RKO (cell line): ENCODE measurements around the gene CWC22.
"Not testable (repeated sequence)": the region's sequence is repeated elsewhere in the genome, so short reads cannot be mapped to it uniquely, and the experiment has no call there.

Experiments
- DNase-seq: peaks from one replicate; pipeline ENCODE4 v3.0.0-alpha.2; 2016; ENCODE audit warnings: low spot score

CWC22 gene

GRCh38 chr2:179950391-179950790 lies 56.7 kb downstream of the CWC22 start:
- DNase-seq, result no peak

- DNase-seq, result no peak
Measured at GRCh38 chr2:179949438-179949837, 57.7 kb downstream of the CWC22 start.

- DNase-seq, result no peak
Measured at GRCh38 chr2:179948058-179948457, 59.0 kb downstream of the CWC22 start.

GRCh38 chr2:179946810-179947615 lies 60.1 kb downstream of the CWC22 start:
- no peak for DNase-seq

GRCh38 chr2:179946346-179946745 lies 60.8 kb downstream of the CWC22 start:
- no peak for DNase-seq

- no peak for DNase-seq
Measured at GRCh38 chr2:179939259-179939658, 67.8 kb downstream of the CWC22 start.

- no peak for DNase-seq
Measured at GRCh38 chr2:179938026-179938425, 69.1 kb downstream of the CWC22 start.

GRCh38 chr2:179936654-179937053 lies 70.4 kb downstream of the CWC22 start:
- peak; percentile 33 for DNase-seq

GRCh38 chr2:179936141-179936540 lies 71.0 kb downstream of the CWC22 start:
- no peak for DNase-seq

- no peak for DNase-seq
Measured at GRCh38 chr2:179932786-179933185, 74.3 kb downstream of the CWC22 start.

- no peak for DNase-seq
Measured at GRCh38 chr2:179931502-179931901, 75.6 kb downstream of the CWC22 start.

GRCh38 chr2:179929997-179930396 lies 77.1 kb downstream of the CWC22 start:
- DNase-seq, result not testable (repeated sequence)

- no peak for DNase-seq
Measured at GRCh38 chr2:179927041-179927440, 80.1 kb downstream of the CWC22 start.

- DNase-seq, result no peak
Measured at GRCh38 chr2:179925713-179926112, 81.4 kb downstream of the CWC22 start.

- DNase-seq, result peak; percentile 22
Measured at GRCh38 chr2:179917272-179917671, 89.8 kb downstream of the CWC22 start.

GRCh38 chr2:179915395-179915992 lies 91.6 kb downstream of the CWC22 start:
- no peak for DNase-seq

GRCh38 chr2:179913809-179914208 lies 93.3 kb downstream of the CWC22 start:
- no peak for DNase-seq

- no peak for DNase-seq
Measured at GRCh38 chr2:179911569-179911968, 95.5 kb downstream of the CWC22 start.

GRCh38 chr2:179910735-179911113 lies 96.4 kb downstream of the CWC22 start:
- DNase-seq, result no peak

GRCh38 chr2:179909845-179910734 lies 97.0 kb downstream of the CWC22 start:
- no peak for DNase-seq

GRCh38 chr2:179900655-179901054 lies 106.4 kb downstream of the CWC22 start:
- DNase-seq, result no peak

GRCh38 chr2:179899666-179900065 lies 107.4 kb downstream of the CWC22 start:
- no peak for DNase-seq

GRCh38 chr2:179898873-179899272 lies 108.2 kb downstream of the CWC22 start:
- peak; percentile 46 for DNase-seq
